PC-9 (cell line): ENCODE results near the gene PROZ. TPM values are rescaled to one million over a fixed set of nuclear protein-coding genes. Genes with fewer than 3 reads are reported as not detected.

ENCODE experiments used
- BruUV-seq: library from RNA; stranded (reverse); fragments of 400-500 nt; replicated peaks from 2 replicates; lab custom pipeline; 2021; lab: Mats Ljungman, UMichigan
- CTCF ChIA-PET: fragments of 300-600 bp; sonication (Branson Sonifier 250); formaldehyde crosslinking; loops from one replicate; lab custom pipeline; 2022; ENCODE audit warnings: antibody characterized with exemption; lab: Charles Lee
- POLR2A ChIA-PET: fragments of 300-600 bp; sonication (Branson Sonifier 250); formaldehyde crosslinking; loops from one replicate; lab custom pipeline; 2022; ENCODE audit warnings: antibody characterized with exemption; ENCODE audit not compliant: unreplicated experiment; lab: Charles Lee
- DNase-seq, 2 experiments: peaks; one replicate each; pipeline versions ENCODE4 v3.0.0 to v3.0.0-alpha.2; 2015 to 2022; ENCODE audit warnings: mixed read lengths in 1 of 2
- H2AFZ ChIP-seq: fragments of 200-600 bp; sonication (generic); 2 replicates; pipeline ENCODE4 v1.8.1; 2017; ENCODE audit warnings: antibody characterized with exemption
- H3F3A ChIP-seq: fragments of 200-600 bp; sonication (generic); 2 replicates; pipeline ENCODE4 v1.8.1; 2017; ENCODE audit warnings: antibody characterized with exemption, mild to moderate bottlenecking, low read depth; ENCODE audit not compliant: insufficient read depth
- H3K27ac ChIP-seq: fragments of 200-600 bp; sonication (generic); 2 replicates; pipeline ENCODE4 v1.6.1; 2016; ENCODE audit warnings: mixed run types
- H3K27me3 ChIP-seq: fragments of 200-600 bp; sonication (generic); 2 replicates; pipeline ENCODE4 v1.6.1; 2016; ENCODE audit warnings: low read depth, mixed run types; ENCODE audit not compliant: insufficient read depth
- H3K36me3 ChIP-seq: fragments of 200-600 bp; sonication (generic); 2 replicates; pipeline ENCODE4 v1.6.1; 2016; ENCODE audit warnings: low read depth, mixed run types
- H3K4me1 ChIP-seq: fragments of 200-600 bp; sonication (generic); replicated peaks from 2 replicates; pipeline ENCODE4 v1.6.1; 2016; ENCODE audit warnings: mixed run types; ENCODE audit not compliant: insufficient read depth
- H3K4me2 ChIP-seq: fragments of 200-600 bp; sonication (generic); 2 replicates; pipeline ENCODE4 v1.6.1; 2017; ENCODE audit warnings: mixed run types
- H3K4me3 ChIP-seq: fragments of 200-600 bp; sonication (generic); 2 replicates; pipeline ENCODE4 v1.6.1; 2016; ENCODE audit warnings: mixed run types
- H3K79me2 ChIP-seq: fragments of 200-600 bp; sonication (generic); 2 replicates; pipeline ENCODE4 v1.6.1; 2017; ENCODE audit warnings: low read depth, mixed run types
- H3K9me2 ChIP-seq: fragments of 200-600 bp; sonication (generic); 2 replicates; pipeline ENCODE4 v1.8.1; 2017; ENCODE audit warnings: mild to moderate bottlenecking; ENCODE audit not compliant: insufficient read depth
- H3K9me3 ChIP-seq: fragments of 200-600 bp; sonication (generic); 2 replicates; pipeline ENCODE4 v1.8.1; 2016; ENCODE audit warnings: low read depth; ENCODE audit not compliant: insufficient read depth
- H4K20me1 ChIP-seq: fragments of 200-600 bp; sonication (generic); 2 replicates; pipeline ENCODE4 v1.8.1; 2017; ENCODE audit not compliant: insufficient read depth
- CTCF ChIP-seq: fragments of 200-600 bp; sonication (generic); conservative IDR thresholded peaks from 2 replicates; pipeline ENCODE4 v1.6.1; 2017; ENCODE audit warnings: mixed run types, antibody characterized with exemption, mild to moderate bottlenecking, moderate library complexity
- EZH2 ChIP-seq: fragments of 200-600 bp; sonication (generic); IDR thresholded peaks from 2 replicates; pipeline ENCODE4 v1.8.0; 2017; ENCODE audit warnings: antibody characterized with exemption, low read depth
- intact Hi-C: fragments of 100-400 bp; cut with micrococcal nuclease; formaldehyde crosslinking; loops from one replicate; pipeline ENCODE4 v1.10.0; 2022; ENCODE audit not compliant: unreplicated experiment
- total RNA-seq: library from RNA; stranded (reverse); gene quantifications from 2 replicates; pipeline ENCODE4 v1.2.3, GENCODE V29; 2021

Gene PROZ
- total RNA-seq, 1 experiment from 2014 or later: not detected

- no peak overlapping the region for H3K4me3 ChIP-seq
- no peaks in the 10 kb centered on the region for H3F3A ChIP-seq
- H3K79me2 ChIP-seq: no peaks in the 10 kb centered on the region
- TF ChIP-seq CTCF (no peak), EZH2 (no peak)
- ChIA-PET POLR2A (no interaction called here), CTCF (no interaction called here)
- no peaks in the 10 kb centered on the region for H4K20me1 ChIP-seq
- peaks cover 66% of the 10 kb centered on the region for H3K27me3 ChIP-seq
- H3K4me1 ChIP-seq: no peaks in the 10 kb centered on the region
- H3K4me2 ChIP-seq: no peak overlapping the region
- no peak overlapping the region for H2AFZ ChIP-seq
- H3K36me3 ChIP-seq: no peaks in the 10 kb centered on the region
- H3K9me3 ChIP-seq: no peaks in the 10 kb centered on the region
- BruUV-seq: no TSS peak
- no peak for DNase-seq
- intact Hi-C loops: no loop called here
- no peak overlapping the region for H3K27ac ChIP-seq
- H3K9me2 ChIP-seq: no peaks in the 10 kb centered on the region
These were observed 13.0 kb upstream of the PROZ start for GRCh38 chr13:113145496-113145895.

- TF ChIP-seq CTCF: no peak
- no peak for TF ChIP-seq EZH2
- Histone ChIP-seq H3K4me3 (no peak overlapping the region), H3K4me2 (no peak overlapping the region), H3K9me2 (no peaks in the 10 kb centered on the region), H3K4me1 (no peaks in the 10 kb centered on the region), H3K79me2 (no peaks in the 10 kb centered on the region), H3K9me3 (no peaks in the 10 kb centered on the region), H3K27me3 (peaks cover 66% of the 10 kb centered on the region), H4K20me1 (no peaks in the 10 kb centered on the region), H3K27ac (no peak overlapping the region), H3F3A (no peaks in the 10 kb centered on the region), H2AFZ (no peak overlapping the region), H3K36me3 (no peaks in the 10 kb centered on the region)
- no TSS peak for BruUV-seq
- DNase-seq: no peak
- CTCF ChIA-PET: no interaction called here
- intact Hi-C loops: no loop called here
- POLR2A ChIA-PET: no interaction called here
These were observed 12.4 kb upstream of the PROZ start for GRCh38 chr13:113145911-113146598.

GRCh38 chr13:113146750-113147149, 11.7 kb upstream of the PROZ start:
- Histone ChIP-seq H2AFZ (no peak overlapping the region), H3F3A (no peaks in the 10 kb centered on the region), H3K27me3 (peaks cover 67% of the 10 kb centered on the region), H3K4me2 (no peak overlapping the region), H3K4me1 (no peaks in the 10 kb centered on the region), H3K36me3 (no peaks in the 10 kb centered on the region), H4K20me1 (no peaks in the 10 kb centered on the region), H3K79me2 (no peaks in the 10 kb centered on the region), H3K9me3 (no peaks in the 10 kb centered on the region), H3K27ac (no peak overlapping the region), H3K9me2 (no peaks in the 10 kb centered on the region), H3K4me3 (no peak overlapping the region)
- no TSS peak for BruUV-seq
- intact Hi-C loops: no loop called here
- no peak for TF ChIP-seq CTCF
- no peak for TF ChIP-seq EZH2
- ChIA-PET CTCF (no interaction called here), POLR2A (no interaction called here)
- DNase-seq: no peak
